IMR-90 (cell line): Measurements from ENCODE around the gene KLHDC3. TPM values are rescaled to one million over a fixed set of nuclear protein-coding genes. Genes with fewer than 3 reads are reported as not detected.

Experiments used
- ATAC-seq: fragments of 200-7000 bp; cut with Tn5 transposase; 2 replicates; pipeline ENCODE4 v1.9.1; 2020; ENCODE audit warnings: low read depth, mild to moderate bottlenecking, moderate library complexity
- BruUV-seq: library from RNA; stranded (reverse); fragments of 400-500 nt; replicated peaks from 2 replicates; lab custom pipeline; 2021; lab: Mats Ljungman, UMichigan
- CTCF ChIA-PET: fragments of 300-600 bp; formaldehyde crosslinking; extraction: SDS; loops from one replicate; lab custom pipeline; 2021; ENCODE audit warnings: antibody characterized with exemption; lab: Yijun Ruan, JAX
- POLR2A ChIA-PET: fragments of 300-600 bp; sonication (Branson Sonifier 250); formaldehyde crosslinking; loops from one replicate; lab custom pipeline; 2022; ENCODE audit warnings: antibody characterized with exemption; ENCODE audit not compliant: unreplicated experiment; lab: Charles Lee
- DNase-seq: peaks from one replicate; pipeline ENCODE4 v3.0.0; 2013
- H2AFZ ChIP-seq: replicated peaks from 2 replicates; pipeline ENCODE3; 2013; ENCODE audit warnings: low read length, mild to moderate bottlenecking; ENCODE audit not compliant: poor library complexity
- H2AK5ac ChIP-seq: 2 replicates; pipeline ENCODE4 v1.6.1; 2013; ENCODE audit warnings: low read depth, low read length, inconsistent platforms
- H2AK9ac ChIP-seq: replicated peaks from 2 replicates; pipeline ENCODE3; 2013; ENCODE audit warnings: mild to moderate bottlenecking, low read depth, low read length, moderate library complexity; ENCODE audit not compliant: poor library complexity
- H2BK120ac ChIP-seq: 2 replicates; pipeline ENCODE4 v1.6.1; 2013; ENCODE audit warnings: low read depth, low read length, inconsistent platforms
- H2BK15ac ChIP-seq: 3 replicates; pipeline ENCODE4 v1.6.1; 2013; ENCODE audit warnings: low read depth, low read length, inconsistent platforms
- H2BK20ac ChIP-seq: 2 replicates; pipeline ENCODE4 v1.6.1; 2013; ENCODE audit warnings: low read depth, mild to moderate bottlenecking, inconsistent platforms, low read length, moderate library complexity
- H2BK5ac ChIP-seq: 2 replicates; pipeline ENCODE4 v1.6.1; 2013; ENCODE audit warnings: mild to moderate bottlenecking, low read depth, low read length, inconsistent platforms; ENCODE audit not compliant: poor library complexity, severe bottlenecking
- H3K14ac ChIP-seq: replicated peaks from 2 replicates; pipeline ENCODE4 v1.6.1; 2013; ENCODE audit warnings: low read depth, low read length, inconsistent platforms
- H3K18ac ChIP-seq: 2 replicates; pipeline ENCODE4 v1.6.1; 2013; ENCODE audit warnings: low read depth, low read length, control low read depth
- H3K23ac ChIP-seq: 2 replicates; pipeline ENCODE4 v1.6.1; 2013; ENCODE audit warnings: low read depth, low read length, inconsistent platforms
- H3K27ac ChIP-seq: 2 replicates; pipeline ENCODE4 v1.5.1; 2013; ENCODE audit warnings: mild to moderate bottlenecking, control low read depth, low read length; ENCODE audit not compliant: insufficient read depth
- H3K27me3 ChIP-seq: 2 replicates; pipeline ENCODE4 v1.6.1; 2013; ENCODE audit warnings: low read length; ENCODE audit not compliant: control insufficient read depth, insufficient read depth
- H3K36me3 ChIP-seq: 2 replicates; pipeline ENCODE4 v1.6.1; 2013; ENCODE audit warnings: low read length, mixed read lengths; ENCODE audit not compliant: control insufficient read depth, insufficient read depth
- H3K4ac ChIP-seq: 2 replicates; pipeline ENCODE4 v1.6.1; 2013; ENCODE audit warnings: low read depth, low read length, inconsistent platforms
- H3K4me1 ChIP-seq: 2 replicates; pipeline ENCODE4 v1.6.1; 2013; ENCODE audit warnings: low read length, mixed read lengths; ENCODE audit not compliant: control insufficient read depth, insufficient read depth
- H3K4me2 ChIP-seq: 2 replicates; pipeline ENCODE4 v1.6.1; 2013; ENCODE audit warnings: low read depth, mild to moderate bottlenecking, control low read depth, low read length, moderate library complexity
- H3K4me3 ChIP-seq: 2 replicates; pipeline ENCODE4 v1.5.1; 2013; ENCODE audit warnings: low read depth, mild to moderate bottlenecking, control low read depth, low read length, moderate library complexity; ENCODE audit not compliant: insufficient read depth
- H3K56ac ChIP-seq: 2 replicates; pipeline ENCODE4 v1.6.1; 2013; ENCODE audit warnings: low read length, inconsistent platforms; ENCODE audit not compliant: insufficient read depth; ENCODE audit errors: extremely low read depth
- H3K79me1 ChIP-seq, 2 experiments: 2 replicates each; pipeline ENCODE4 v1.6.1; 2013; ENCODE audit warnings: low read length in 2 of 2, inconsistent platforms in 1 of 2, low read depth in 1 of 2
- H3K9ac ChIP-seq: 2 replicates; pipeline ENCODE4 v1.6.1; 2013; ENCODE audit warnings: low read depth, low read length, control low read depth
- H3K9me1 ChIP-seq: 2 replicates; pipeline ENCODE4 v1.6.1; 2013; ENCODE audit warnings: low read length, inconsistent platforms; ENCODE audit not compliant: insufficient read depth
- H3K9me3 ChIP-seq: 2 replicates; pipeline ENCODE4 v1.6.1; 2013; ENCODE audit warnings: low read length; ENCODE audit not compliant: control insufficient read depth, insufficient read depth
- H4K20me1 ChIP-seq: 2 replicates; pipeline ENCODE4 v1.6.1; 2013; ENCODE audit warnings: low read length, inconsistent platforms; ENCODE audit not compliant: insufficient read depth
- H4K5ac ChIP-seq: 2 replicates; pipeline ENCODE4 v1.6.1; 2013; ENCODE audit warnings: mild to moderate bottlenecking, low read depth, low read length, control low read depth
- H4K8ac ChIP-seq, 2 experiments: 2 replicates each; pipeline ENCODE4 v1.6.1; 2013; ENCODE audit warnings: low read depth in 2 of 2, low read length in 2 of 2, control low read depth in 1 of 2, inconsistent platforms in 1 of 2
- H4K91ac ChIP-seq: 2 replicates; pipeline ENCODE4 v1.6.1; 2013; ENCODE audit warnings: low read depth, low read length, inconsistent platforms; ENCODE audit not compliant: insufficient read depth
- BHLHE40 ChIP-seq: fragments of 150-350 bp; IDR thresholded peaks from 2 replicates; pipeline ENCODE4 v1.6.1; 2016; ENCODE audit warnings: mild to moderate bottlenecking, low read depth, low read length
- CEBPB ChIP-seq: IDR thresholded peaks from 2 replicates; pipeline ENCODE4 v1.6.1; 2012; ENCODE audit warnings: low read depth, low read length, improper control_type of control experiment
- CHD1 ChIP-seq: IDR thresholded peaks from 2 replicates; pipeline ENCODE4 v1.6.1; 2012; ENCODE audit warnings: low read depth, low read length, improper control_type of control experiment
- FOS ChIP-seq: fragments of 150-350 bp; IDR thresholded peaks from 2 replicates; pipeline ENCODE4 v1.6.1; 2016; ENCODE audit warnings: low read depth, low read length
- MAFK ChIP-seq: IDR thresholded peaks from 2 replicates; pipeline ENCODE4 v1.6.1; 2012; ENCODE audit warnings: low read depth, low read length, improper control_type of control experiment
- MAZ ChIP-seq: IDR thresholded peaks from 2 replicates; pipeline ENCODE4 v1.6.1; 2012; ENCODE audit warnings: low read depth, mild to moderate bottlenecking, low read length, improper control_type of control experiment, moderate library complexity, borderline replicate concordance
- MXI1 ChIP-seq: IDR thresholded peaks from 2 replicates; pipeline ENCODE4 v1.6.1; 2012; ENCODE audit warnings: low read depth, mild to moderate bottlenecking, low read length, moderate library complexity, borderline replicate concordance
- NFE2L2 ChIP-seq: fragments of 150-350 bp; IDR thresholded peaks from 2 replicates; pipeline ENCODE4 v1.6.1; 2016; ENCODE audit warnings: low read depth, mild to moderate bottlenecking, low read length
- POLR2A ChIP-seq: IDR thresholded peaks from 2 replicates; pipeline ENCODE4 v1.6.1; 2012; ENCODE audit warnings: mild to moderate bottlenecking, low read depth, low read length
- RAD21 ChIP-seq: IDR thresholded peaks from 2 replicates; pipeline ENCODE4 v1.6.1; 2012; ENCODE audit warnings: low read length, improper control_type of control experiment
- RCOR1 ChIP-seq: IDR thresholded peaks from 2 replicates; pipeline ENCODE4 v1.6.1; 2012; ENCODE audit warnings: mild to moderate bottlenecking, low read length, improper control_type of control experiment; ENCODE audit not compliant: insufficient replicate concordance
- RFX5 ChIP-seq: IDR thresholded peaks from 2 replicates; pipeline ENCODE4 v1.8.0; 2012; ENCODE audit warnings: low read depth, mild to moderate bottlenecking, low read length, moderate library complexity
- SMC3 ChIP-seq: fragments of 150-350 bp; IDR thresholded peaks from 2 replicates; pipeline ENCODE4 v1.6.1; 2016; ENCODE audit warnings: low read depth, mild to moderate bottlenecking, antibody characterized with exemption, low read length, moderate library complexity
- WGBS, 2 experiments: methylation state at CpG; one replicate each; pipeline versions ENCODE4 v1.1.5 to v1.1.7; 2013; ENCODE audit warnings: missing lambda C conversion rate in 2 of 2; ENCODE audit not compliant: insufficient read length in 1 of 2; ENCODE audit errors: extremely low coverage in 2 of 2; 5-methylcytosine and 5-hydroxymethylcytosine counted together
- dilution Hi-C: fragments of 300-500 bp; cut with HindIII; formaldehyde crosslinking; loops from one replicate; pipeline ENCODE4 v1.14.3; 2018; ENCODE audit warnings: low sequenced_read_pairs; ENCODE audit not compliant: unreplicated experiment
- in situ Hi-C: fragments of 300-500 bp; cut with MboI; formaldehyde crosslinking; loops from 3 replicates; pipeline ENCODE4 v1.14.3; 2019; ENCODE audit warnings: low sequenced_read_pairs, inconsistent platforms, mixed read lengths
- intact Hi-C: fragments of 100-400 bp; cut with micrococcal nuclease; formaldehyde crosslinking; loops from 2 replicates; pipeline ENCODE4 v1.10.0; 2022
- polyA plus RNA-seq, 3 experiments: library from polyadenylated mRNA; depleted of rRNA; stranded (reverse); fragments of >200 nt; gene quantifications; 2 replicates each; pipeline ENCODE4 v1.2.3, GENCODE V29; 2012; ENCODE audit warnings: low replicate concordance in 1 of 3
- total RNA-seq: library from RNA; depleted of rRNA; stranded (reverse); fragments of >200 nt; gene quantifications from 2 replicates; pipeline ENCODE4 v1.2.3, GENCODE V29; 2012
- TF ChIP-seq, protein P1 (sequence below): fragments of 150-350 bp; IDR thresholded peaks from 2 replicates; pipeline ENCODE4 v1.6.1; 2016; ENCODE audit warnings: low read depth, mild to moderate bottlenecking, low read length, moderate library complexity, borderline replicate concordance
- TF ChIP-seq, protein P2 (sequence below): conservative IDR thresholded peaks from 2 replicates; pipeline ENCODE4 v1.5.1; 2012; ENCODE audit warnings: mild to moderate bottlenecking, low read depth, low read length, improper control_type of control experiment
- TF ChIP-seq, protein P3 (sequence below): fragments of 150-350 bp; IDR thresholded peaks from 2 replicates; pipeline ENCODE4 v1.6.1; 2017; ENCODE audit warnings: mild to moderate bottlenecking, antibody characterized with exemption, low read length, low read depth

KLHDC3 gene
- total and polyA plus RNA-seq, 2 of the 4 experiments (the other 2 are of a cell fraction): 57.1 to 76.0 TPM

- H2AK5ac ChIP-seq: no peak overlapping the region
- H3K9ac ChIP-seq: no peak overlapping the region
- H2BK5ac ChIP-seq: no peak overlapping the region
- in situ Hi-C loops (no loop called here), intact Hi-C loops (no loop called here), dilution Hi-C loops (no loop called here)
- CTCF ChIA-PET: no interaction called here
- no peak overlapping the region for H2BK20ac ChIP-seq
- H3K14ac ChIP-seq: no peak overlapping the region
- no peaks in the 10 kb centered on the region for H3K27me3 ChIP-seq
- DNase-seq (no peak), ATAC-seq (no peak)
- H3K4me2 ChIP-seq: no peak overlapping the region
- H3K36me3 ChIP-seq: peaks cover 59% of the 10 kb centered on the region
- no peak overlapping the region for H2BK120ac ChIP-seq
- no peak overlapping the region for H3K4ac ChIP-seq
- H3K18ac ChIP-seq: no peak overlapping the region
- H4K5ac ChIP-seq: no peak overlapping the region
- no peak overlapping the region for H3K27ac ChIP-seq
- H3K79me1 ChIP-seq: peaks cover 7 to 9% of the 10 kb centered on the region in 2 experiments; a peak in 2 of 4 replicates
- peaks cover 3% of the 10 kb centered on the region; the same call in 1 of the 2 replicates for H4K20me1 ChIP-seq
- WGBS, 2 experiments: no CpG with 5 or more reads among the region's 5 CpGs
- no peak overlapping the region for H2AFZ ChIP-seq
- TF ChIP-seq MAFK (no peak), RCOR1 (no peak), MXI1 (no peak), NFE2L2 (no peak), CHD1 (no peak), POLR2A (no peak), FOS (no peak), BHLHE40 (no peak), MAZ (no peak), RFX5 (no peak), RAD21 (no peak), CEBPB (no peak), SMC3 (no peak)
- TF ChIP-seq, protein P1, sequence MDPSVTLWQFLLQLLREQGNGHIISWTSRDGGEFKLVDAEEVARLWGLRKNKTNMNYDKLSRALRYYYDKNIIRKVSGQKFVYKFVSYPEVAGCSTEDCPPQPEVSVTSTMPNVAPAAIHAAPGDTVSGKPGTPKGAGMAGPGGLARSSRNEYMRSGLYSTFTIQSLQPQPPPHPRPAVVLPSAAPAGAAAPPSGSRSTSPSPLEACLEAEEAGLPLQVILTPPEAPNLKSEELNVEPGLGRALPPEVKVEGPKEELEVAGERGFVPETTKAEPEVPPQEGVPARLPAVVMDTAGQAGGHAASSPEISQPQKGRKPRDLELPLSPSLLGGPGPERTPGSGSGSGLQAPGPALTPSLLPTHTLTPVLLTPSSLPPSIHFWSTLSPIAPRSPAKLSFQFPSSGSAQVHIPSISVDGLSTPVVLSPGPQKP: no peak
- TF ChIP-seq, protein P2, sequence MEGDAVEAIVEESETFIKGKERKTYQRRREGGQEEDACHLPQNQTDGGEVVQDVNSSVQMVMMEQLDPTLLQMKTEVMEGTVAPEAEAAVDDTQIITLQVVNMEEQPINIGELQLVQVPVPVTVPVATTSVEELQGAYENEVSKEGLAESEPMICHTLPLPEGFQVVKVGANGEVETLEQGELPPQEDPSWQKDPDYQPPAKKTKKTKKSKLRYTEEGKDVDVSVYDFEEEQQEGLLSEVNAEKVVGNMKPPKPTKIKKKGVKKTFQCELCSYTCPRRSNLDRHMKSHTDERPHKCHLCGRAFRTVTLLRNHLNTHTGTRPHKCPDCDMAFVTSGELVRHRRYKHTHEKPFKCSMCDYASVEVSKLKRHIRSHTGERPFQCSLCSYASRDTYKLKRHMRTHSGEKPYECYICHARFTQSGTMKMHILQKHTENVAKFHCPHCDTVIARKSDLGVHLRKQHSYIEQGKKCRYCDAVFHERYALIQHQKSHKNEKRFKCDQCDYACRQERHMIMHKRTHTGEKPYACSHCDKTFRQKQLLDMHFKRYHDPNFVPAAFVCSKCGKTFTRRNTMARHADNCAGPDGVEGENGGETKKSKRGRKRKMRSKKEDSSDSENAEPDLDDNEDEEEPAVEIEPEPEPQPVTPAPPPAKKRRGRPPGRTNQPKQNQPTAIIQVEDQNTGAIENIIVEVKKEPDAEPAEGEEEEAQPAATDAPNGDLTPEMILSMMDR: no peak
- TF ChIP-seq, protein P3, sequence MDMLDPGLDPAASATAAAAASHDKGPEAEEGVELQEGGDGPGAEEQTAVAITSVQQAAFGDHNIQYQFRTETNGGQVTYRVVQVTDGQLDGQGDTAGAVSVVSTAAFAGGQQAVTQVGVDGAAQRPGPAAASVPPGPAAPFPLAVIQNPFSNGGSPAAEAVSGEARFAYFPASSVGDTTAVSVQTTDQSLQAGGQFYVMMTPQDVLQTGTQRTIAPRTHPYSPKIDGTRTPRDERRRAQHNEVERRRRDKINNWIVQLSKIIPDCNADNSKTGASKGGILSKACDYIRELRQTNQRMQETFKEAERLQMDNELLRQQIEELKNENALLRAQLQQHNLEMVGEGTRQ: no peak
- POLR2A ChIA-PET: no interaction called here
- no peak overlapping the region for H2BK15ac ChIP-seq
- no peak overlapping the region for H3K23ac ChIP-seq
- no peak overlapping the region for H4K8ac ChIP-seq
- H3K9me3 ChIP-seq: no peaks in the 10 kb centered on the region
- no peaks in the 10 kb centered on the region for H3K9me1 ChIP-seq
- no peaks in the 10 kb centered on the region for H3K4me1 ChIP-seq
- no peak overlapping the region for H3K56ac ChIP-seq
- H3K4me3 ChIP-seq: no peak overlapping the region
- no TSS peak for BruUV-seq
- H4K91ac ChIP-seq: no peak overlapping the region
- peak overlapping the region; percentile 55 for H2AK9ac ChIP-seq
Measured at GRCh38 chr6:43037197-43037596, 23.1 kb downstream of the KLHDC3 start.
